SW480 (cell line): Measurements from ENCODE around the gene NTN1.
"Not testable (repeated sequence)": the region's sequence is repeated elsewhere in the genome, so short reads cannot be mapped to it uniquely, and the experiment has no call there.

Source experiments
- DNase-seq: peaks from one replicate; pipeline ENCODE4 v3.0.0-alpha.2; 2016; ENCODE audit warnings: low spot score

NTN1 gene

GRCh38 chr17:9253308-9253707, 232.0 kb downstream of the NTN1 start:
- DNase-seq = no peak

- no peak for DNase-seq
These were observed 233.5 kb downstream of the NTN1 start for GRCh38 chr17:9254841-9255240.

GRCh38 chr17:9255833-9256232, 234.5 kb downstream of the NTN1 start:
- DNase-seq = no peak

- DNase-seq = no peak
These were observed 235.0 kb downstream of the NTN1 start for GRCh38 chr17:9256361-9256750.

GRCh38 chr17:9256751-9257629, 235.7 kb downstream of the NTN1 start:
- DNase-seq = no peak

GRCh38 chr17:9257630-9257965, 236.3 kb downstream of the NTN1 start:
- DNase-seq = not testable (repeated sequence)

- DNase-seq = no peak
These were observed 237.1 kb downstream of the NTN1 start for GRCh38 chr17:9258115-9259015.

- no peak for DNase-seq
These were observed 238.1 kb downstream of the NTN1 start for GRCh38 chr17:9259419-9259818.

GRCh38 chr17:9261081-9262012, 240.0 kb downstream of the NTN1 start:
- DNase-seq = no peak

GRCh38 chr17:9266031-9266680, 244.8 kb downstream of the NTN1 start:
- DNase-seq = no peak

GRCh38 chr17:9266697-9267117, 245.4 kb downstream of the NTN1 start:
- DNase-seq = peak; percentile 53

- no peak for DNase-seq
These were observed 247.2 kb downstream of the NTN1 start for GRCh38 chr17:9268546-9268945.

- DNase-seq = no peak
These were observed 248.2 kb downstream of the NTN1 start for GRCh38 chr17:9269350-9270035.

GRCh38 chr17:9270921-9271320, 249.6 kb downstream of the NTN1 start:
- no peak for DNase-seq

- no peak for DNase-seq
These were observed 250.7 kb downstream of the NTN1 start for GRCh38 chr17:9271989-9272388.

GRCh38 chr17:9272501-9273200, 251.3 kb downstream of the NTN1 start:
- no peak for DNase-seq

- DNase-seq = no peak
These were observed 252.4 kb downstream of the NTN1 start for GRCh38 chr17:9273428-9274391.

GRCh38 chr17:9274973-9275372, 253.7 kb downstream of the NTN1 start:
- no peak for DNase-seq

- DNase-seq = no peak
These were observed 258.6 kb downstream of the NTN1 start for GRCh38 chr17:9279893-9280292.
